ENCODE measurements around the gene GPR39. TPM values are rescaled to one million over a fixed set of nuclear protein-coding genes. Genes with fewer than 3 reads are reported as not detected.
"Not testable (repeated sequence)": the region's sequence is repeated elsewhere in the genome, so short reads cannot be mapped to it uniquely, and the experiment has no call there.

Gene GPR39
- total RNA-seq, result 2.9 TPM

DNA sequence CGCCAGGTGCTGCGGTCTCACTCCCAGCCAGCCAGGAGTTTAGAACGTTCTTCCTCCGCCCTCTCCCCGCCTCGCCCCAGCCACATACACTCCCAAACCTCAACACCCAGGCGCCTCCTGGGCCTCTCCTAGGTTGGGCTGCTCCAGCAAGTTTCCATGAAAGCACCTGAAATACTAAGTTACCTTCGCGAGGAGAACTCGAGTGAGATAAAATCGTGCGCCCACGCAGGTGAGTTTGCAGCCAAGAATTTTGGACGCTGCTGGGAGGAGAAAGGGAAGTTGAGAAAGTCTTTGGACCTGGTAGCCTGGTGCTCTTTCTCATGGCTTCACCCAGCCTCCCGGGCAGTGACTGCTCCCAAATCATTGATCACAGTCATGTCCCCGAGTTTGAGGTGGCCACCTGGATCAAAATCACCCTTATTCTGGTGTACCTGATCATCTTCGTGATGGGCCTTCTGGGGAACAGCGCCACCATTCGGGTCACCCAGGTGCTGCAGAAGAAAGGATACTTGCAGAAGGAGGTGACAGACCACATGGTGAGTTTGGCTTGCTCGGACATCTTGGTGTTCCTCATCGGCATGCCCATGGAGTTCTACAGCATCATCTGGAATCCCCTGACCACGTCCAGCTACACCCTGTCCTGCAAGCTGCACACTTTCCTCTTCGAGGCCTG, at the start of gene GPR39:
GPR39 (plus strand) TSS at position 83 of the 673 bp plus-strand sequence.
- no peak for DNase-seq (ENCODE audit: low spot score in 2 of 2)
- FAIRE-seq, result no peak

DNA sequence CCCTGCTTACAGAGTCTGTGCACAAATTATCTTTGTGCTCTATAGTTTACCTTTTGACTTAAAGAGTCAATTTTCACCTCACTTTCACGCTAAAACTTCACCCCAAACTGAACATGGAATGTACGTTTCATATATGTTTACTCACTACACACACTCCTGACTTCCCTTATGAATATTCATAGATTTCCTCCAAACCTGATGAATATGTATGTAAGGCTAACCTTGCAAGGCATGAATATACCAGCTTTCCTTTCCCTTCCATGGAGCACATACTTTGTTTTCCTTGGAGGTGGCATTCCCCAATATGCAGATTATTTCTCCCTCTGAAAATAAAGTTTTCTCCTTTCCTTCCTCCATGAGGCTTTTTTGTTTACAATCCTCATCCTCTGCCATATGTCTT, 48.4 kb upstream of the GPR39 start:
- DNase-seq (ENCODE audit: low spot score in 2 of 2) (no peak), FAIRE-seq (no peak)

DNA sequence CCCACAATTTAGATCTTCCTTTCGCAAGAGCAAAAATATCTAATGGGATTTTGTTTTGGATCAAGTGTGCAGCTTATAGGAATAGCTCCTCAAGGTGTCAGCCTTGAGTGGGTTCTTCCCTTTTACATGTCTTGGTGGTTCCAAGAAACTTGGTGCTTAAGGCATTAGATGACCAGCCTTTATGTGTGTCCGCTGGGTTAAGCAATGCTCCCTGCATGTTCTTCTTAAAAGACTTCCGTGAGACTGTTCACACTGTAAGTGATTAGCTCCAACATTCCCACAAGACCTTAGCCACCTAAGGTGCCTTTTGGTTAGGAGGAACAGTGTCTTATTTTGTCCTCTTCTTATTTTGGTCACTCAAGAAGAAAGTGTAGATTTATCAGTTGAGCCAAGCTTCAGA, 44.3 kb upstream of the GPR39 start:
- DNase-seq (ENCODE audit: low spot score in 2 of 2), result no peak
- FAIRE-seq, result no peak

DNA sequence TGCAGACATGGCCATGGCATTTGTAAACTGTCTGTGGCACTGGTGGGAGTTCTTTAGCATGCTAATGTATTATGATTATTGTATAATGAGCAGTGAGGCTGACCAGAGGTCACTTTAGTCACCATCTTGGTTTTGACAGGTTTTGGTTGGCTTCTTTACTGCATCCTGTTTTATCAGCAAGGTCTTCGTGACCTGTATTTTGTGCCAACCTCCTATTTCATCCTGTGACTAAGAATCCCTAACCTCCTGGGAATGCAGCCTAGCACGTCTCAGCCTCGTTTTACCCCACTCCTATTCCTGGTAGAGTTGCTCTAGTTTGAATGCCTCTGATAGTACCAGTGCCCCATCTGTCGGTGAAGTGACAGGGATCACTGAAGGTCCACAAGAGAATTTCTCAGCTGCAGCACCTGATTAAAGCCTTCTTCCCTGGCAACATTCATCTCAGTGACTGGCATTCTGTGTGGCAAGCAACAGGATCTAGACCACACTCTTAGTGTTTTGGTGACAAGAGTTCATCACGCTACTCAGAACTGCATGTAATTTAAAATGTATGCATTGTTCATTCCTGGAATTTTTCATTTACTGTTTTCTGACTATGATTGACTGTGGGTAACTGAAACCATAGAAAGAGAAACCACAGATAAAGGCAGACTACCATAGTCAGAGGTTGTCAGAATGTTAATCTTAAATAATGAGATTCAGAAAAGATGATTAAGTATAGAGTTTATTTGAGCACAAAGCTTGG, 43.0 kb upstream of the GPR39 start:
- FAIRE-seq (no peak), DNase-seq (ENCODE audit: low spot score in 2 of 2) (no peak)

DNA sequence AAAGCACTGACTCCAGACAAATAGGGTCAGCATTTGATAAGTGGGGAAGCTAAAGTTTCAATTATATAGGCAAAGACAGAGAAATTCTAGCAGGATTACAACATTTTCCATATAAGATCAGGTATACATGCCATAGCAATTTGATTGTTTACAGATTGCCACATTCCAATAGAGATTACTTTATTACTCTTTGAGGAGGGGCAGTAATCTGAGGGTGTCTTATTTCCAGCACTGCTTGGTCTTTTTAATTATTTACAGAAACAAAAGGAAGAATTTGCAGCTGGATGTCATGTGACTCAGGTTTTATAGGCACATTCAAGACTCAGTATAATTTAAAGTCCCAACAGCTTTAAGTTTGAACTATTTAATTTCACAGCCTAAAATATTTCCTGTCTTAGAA, 42.5 kb upstream of the GPR39 start:
- DNase-seq (ENCODE audit: low spot score in 2 of 2), result no peak
- FAIRE-seq, result no peak

DNA sequence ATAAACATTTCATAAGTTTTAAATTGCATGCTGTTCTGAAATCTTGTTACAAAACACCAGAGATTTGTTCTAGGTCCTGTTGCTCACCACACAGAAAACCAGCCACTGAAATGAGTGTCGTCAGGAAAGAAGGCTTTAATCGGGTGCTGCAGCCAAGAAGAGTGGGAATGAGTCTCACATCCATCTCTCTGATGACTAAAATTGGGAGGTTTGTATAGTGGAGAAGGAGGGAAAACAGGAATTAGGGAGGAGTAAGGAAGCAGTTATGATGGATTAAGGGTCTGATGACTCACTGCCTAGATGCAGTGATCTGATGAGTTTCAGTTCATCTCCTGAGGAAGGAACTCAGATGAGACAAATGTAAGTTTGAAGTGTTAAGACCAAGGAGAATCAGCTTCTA, 42.1 kb upstream of the GPR39 start:
- DNase-seq (ENCODE audit: low spot score in 2 of 2), result no peak
- no peak for FAIRE-seq

DNA sequence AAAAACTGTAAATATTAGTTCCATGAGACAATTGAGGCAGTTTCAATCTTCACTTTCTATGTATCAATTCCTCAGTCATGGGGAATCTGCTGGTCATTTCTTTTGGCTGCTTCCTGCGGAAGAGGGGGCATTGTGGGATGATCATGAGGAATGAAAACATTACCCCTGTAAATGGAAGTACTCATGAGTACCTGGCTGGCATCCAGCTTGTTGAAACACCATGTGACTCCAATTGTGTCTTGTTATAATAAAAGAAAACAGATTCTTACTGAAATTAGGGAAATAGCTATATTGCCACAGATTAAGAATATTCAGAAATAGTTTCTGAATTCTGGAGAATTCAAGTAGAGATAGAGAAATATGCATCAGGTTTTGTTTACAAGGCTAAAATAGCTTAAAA, 41.6 kb upstream of the GPR39 start:
- DNase-seq (ENCODE audit: low spot score in 2 of 2) (no peak), FAIRE-seq (no peak)

DNA sequence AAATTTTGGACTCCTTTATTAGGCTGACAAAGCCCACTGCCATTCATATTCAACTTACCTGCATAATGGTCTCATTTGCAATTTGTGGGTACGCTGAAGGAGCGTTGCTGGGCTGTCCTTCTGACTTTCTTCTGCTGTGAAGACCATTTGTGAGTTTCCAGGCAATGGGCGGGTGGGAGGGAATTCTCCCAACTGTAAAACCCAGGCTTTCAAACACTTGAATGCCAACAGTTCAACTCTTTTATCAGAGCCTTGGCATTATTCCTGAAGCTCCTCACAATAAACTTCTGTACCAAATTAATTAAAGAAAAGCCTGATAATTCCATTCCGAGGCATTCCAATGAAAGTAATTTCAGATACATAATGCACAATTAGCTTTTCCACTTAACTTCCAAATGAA, 35.2 kb upstream of the GPR39 start:
- DNase-seq (ENCODE audit: low spot score in 2 of 2) (no peak), FAIRE-seq (no peak)

DNA sequence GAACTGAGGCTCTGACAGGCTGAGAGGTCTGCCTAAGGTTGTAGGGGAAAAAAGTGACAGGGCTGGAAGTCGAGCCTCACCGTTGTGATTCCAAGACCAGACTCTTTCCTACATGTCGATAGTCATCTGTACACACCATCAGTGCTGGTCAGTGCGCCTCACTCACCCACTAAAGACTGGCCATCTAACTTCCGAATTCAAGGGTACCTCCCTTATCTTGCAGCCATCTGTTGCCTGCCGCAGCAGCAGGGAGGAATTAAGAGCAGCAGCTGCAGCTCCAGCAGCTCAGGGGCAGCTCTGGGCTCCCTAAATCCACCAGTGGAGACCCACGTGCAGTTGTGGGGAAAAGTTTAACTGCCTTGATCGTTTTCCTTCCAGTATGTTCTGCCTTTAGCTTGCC, 32.6 kb upstream of the GPR39 start:
- no peak for FAIRE-seq

DNA sequence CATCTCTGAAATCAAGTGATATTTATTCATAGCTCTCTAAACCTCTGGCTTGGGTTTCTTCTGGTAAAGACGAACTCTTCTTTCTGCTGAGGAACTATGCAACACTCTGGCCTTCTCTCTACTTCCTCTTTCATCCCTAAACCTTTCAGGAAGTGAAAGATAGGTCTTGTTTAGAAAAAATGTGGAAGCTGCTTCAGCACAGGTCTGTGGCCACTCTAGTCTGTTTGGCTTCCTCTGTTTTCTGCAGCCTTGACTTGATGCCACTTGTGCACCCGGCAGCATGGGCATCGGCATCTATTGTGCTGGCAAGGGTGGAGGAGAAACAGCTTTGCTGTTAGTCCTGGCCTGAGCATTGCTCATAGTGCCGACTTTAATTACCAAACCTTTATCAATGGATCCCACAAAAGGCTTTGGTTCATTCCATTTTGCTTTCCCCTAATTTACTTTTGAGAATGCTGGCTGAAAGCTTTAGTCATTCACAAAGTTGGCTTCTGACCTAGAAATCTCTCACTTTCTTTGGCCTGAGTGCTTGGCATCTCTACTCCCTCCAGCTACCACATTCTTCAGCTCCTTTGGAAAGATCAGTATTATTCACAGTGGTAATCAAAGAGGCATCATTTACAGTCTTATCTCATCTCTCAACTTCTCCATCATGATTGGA, 32.0 kb upstream of the GPR39 start:
- DNase-seq (ENCODE audit: low spot score in 2 of 2) (no peak), FAIRE-seq (no peak)

More for the DNA sequence above, 32.6 kb upstream of the GPR39 start:
- DNase-seq (ENCODE audit: low spot score in 2 of 2), result no peak

DNA sequence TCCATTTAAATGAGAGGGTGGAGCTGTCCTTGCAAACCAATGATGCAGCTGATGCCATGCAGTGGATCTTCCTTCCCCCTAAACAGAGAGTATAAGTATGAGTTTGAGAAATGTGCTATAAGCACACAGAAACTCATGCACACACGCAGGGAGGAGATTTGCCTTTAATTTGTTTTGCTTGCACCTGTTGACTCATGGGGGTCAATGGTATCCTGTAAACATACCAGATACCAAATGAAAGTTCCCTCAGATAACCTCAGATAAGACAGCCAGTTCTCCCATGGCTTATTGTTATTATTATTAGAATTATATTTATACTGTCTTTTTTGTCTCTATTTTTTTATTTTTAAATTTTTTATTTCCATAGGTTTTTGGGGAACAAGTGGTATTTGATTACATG, 29.5 kb upstream of the GPR39 start:
- DNase-seq (ENCODE audit: low spot score in 2 of 2), result no peak
- FAIRE-seq, result no peak

DNA sequence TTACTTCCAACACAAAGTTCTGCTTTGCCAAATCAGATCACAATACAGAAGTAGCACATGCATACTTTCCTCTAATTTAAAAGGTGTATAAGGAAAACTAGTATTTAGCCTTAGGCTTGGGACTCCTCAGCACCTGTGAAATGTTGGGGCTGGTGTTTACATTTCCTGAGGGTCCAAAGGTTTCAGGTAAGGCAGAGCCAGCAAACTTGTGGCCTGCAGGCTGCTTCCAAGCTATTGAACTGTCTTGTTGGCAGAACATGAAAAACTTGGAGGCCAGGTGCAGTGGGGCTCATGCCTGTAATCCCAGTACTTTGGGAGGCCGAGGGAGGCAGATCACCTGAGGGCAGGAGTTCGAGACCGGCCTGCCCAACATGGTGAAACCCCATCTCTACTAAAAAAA, 26.5 kb upstream of the GPR39 start:
- FAIRE-seq, result no peak

DNA sequence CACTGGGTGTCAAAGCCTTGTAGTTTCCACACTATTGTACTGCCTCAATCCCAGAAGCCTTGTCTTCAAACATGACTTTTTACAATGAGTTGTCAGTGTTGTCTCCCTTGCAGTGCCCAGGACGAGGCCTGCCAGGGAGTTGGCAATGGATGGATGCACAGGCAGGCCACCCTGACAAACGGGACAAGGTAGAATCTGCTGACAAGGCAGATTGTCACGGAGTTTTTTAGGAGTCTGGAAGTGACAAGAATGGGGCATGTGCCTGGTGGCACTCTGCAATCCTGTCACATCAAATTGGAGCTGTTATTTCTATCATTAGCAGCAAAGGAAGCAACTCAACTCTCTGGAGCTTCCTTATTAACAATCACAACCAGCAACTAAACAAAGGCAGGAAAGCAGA, 25.2 kb upstream of the GPR39 start:
- FAIRE-seq, result no peak
- DNase-seq (ENCODE audit: low spot score in 2 of 2), result no peak

More for the DNA sequence above, 26.5 kb upstream of the GPR39 start:
- no peak for DNase-seq (ENCODE audit: low spot score in 2 of 2)

DNA sequence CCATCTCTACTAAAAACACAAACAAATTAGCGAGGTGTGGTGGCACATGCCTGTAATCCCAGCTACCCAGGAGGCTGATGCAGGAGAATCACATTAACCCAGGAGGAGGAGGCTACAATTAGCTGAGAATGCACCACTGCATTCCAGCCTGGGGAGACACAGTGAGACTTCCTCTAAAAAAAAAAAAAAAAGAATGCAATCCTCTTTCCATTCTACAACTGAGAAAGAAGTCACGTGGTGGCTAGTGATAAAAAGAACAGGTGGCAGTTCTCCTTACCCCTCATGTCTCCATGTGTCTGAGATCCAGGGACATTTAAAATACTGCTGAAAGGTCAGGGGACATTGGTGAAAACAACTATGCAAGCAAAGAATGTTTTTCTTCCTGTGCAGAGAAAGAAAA, 24.4 kb upstream of the GPR39 start:
- no peak for FAIRE-seq
- DNase-seq (ENCODE audit: low spot score in 2 of 2), result no peak

DNA sequence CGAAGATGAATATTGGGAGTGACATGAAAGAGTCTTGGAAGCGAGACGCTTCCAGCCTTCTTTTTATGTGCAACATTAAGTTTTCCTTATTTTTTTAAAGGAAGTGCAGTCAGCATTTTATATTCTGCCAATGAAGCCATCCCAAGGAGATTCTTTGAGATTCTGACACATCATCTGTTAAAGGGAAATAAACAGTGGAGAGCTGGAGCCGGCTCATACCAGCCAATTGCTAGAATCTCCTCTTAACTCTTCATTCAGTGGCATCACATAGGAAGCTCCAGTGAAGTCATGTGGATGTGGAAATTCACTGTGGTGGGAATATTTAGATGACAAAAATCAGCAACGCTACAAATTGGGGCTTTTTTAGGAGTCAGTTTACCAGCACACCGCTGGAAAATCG, 23.7 kb upstream of the GPR39 start:
- DNase-seq (ENCODE audit: low spot score in 2 of 2), result no peak
- FAIRE-seq, result no peak

DNA sequence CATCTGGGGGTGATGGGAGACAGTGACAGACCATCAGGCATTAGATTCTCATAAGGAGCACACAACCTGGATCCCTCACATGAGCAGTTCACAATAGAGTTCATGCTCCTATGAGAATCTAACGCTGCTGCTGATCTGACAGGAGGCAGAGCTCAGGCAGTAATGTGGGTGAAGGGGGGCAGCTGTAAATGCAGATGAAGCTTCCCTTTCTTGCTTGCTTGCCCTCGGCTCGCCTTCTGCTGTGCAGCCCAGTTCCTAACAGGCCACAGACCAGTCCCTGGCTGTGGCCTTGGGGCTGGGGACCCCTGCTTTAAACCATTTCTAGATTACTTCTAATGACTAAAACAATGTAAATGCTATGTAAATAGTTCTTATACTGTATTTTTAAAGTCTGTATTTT, 19.6 kb upstream of the GPR39 start:
- not testable (repeated sequence) for FAIRE-seq; DNase-seq (ENCODE audit: low spot score in 2 of 2)

DNA sequence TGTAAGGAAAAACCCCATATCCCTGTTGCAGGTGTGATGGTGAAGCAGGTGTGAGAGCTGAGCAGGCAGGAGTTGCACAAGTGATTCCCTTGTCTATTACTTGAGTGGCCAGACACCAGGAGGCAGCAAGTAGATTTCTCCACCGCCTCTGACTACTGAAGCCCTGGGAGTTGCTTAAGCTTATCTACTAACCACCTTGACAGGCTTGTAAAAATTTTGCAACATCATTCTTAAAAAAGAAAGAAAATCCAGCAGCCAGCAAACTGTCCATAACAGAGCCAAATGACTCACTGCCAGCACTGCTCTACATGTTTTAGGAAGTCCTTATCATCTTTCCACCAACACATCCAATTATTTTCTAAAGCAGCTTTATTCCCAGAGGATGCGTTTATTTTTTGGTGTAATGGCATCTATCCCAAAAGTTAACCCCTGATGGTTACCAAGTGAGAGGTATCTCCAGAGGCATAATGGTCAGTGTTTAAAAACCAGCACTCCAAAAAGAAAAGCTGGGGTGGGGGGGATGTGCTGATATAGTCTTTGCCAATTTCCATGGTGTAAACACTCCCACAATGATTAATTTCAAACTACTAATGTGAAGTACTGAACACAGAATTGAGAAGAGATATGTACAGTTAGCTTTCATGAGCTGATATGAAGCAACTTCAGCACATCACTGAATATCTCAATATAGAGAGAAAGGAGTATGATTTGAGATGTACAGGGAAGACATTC, 16.3 kb upstream of the GPR39 start:
- no peak for FAIRE-seq
- no peak for DNase-seq (ENCODE audit: low spot score in 2 of 2)

DNA sequence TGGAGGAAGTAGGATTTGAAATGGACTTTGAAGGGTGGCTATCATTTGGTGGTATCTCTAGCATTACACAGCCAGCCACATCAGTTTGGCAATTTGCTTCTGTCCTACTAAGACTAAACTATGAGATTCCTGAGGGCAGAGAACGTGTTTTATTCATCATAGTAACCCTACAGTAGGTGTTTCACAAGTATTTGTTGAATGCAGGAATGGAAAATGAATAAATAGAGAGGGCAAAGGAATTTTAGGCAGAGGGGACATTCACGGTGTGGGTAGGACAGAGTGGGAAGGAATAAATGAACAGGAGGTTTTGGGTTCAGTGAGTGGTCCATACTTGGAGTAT, 15.7 kb upstream of the GPR39 start:
- no peak for FAIRE-seq
- no peak for DNase-seq (ENCODE audit: low spot score in 2 of 2)

DNA sequence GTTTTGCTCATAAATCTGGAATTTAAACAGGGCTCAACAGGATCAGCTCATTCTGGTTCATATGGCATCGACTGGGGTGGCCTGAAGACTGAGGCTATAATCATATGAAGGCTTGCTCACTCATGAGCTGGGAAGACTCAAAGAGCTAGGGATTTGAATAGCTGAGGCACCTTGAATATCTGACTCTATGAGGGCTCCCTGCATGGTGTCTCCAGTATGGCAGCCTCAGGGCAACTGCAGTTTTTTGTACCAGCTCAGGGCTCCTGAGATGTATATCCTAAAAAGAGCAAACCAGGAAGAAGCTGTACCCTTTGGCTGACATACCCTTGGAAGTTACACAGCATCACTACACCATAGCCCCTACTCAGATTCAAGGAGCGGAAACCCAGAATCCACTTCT, 15.3 kb upstream of the GPR39 start:
- DNase-seq (ENCODE audit: low spot score in 2 of 2) (no peak), FAIRE-seq (no peak)

DNA sequence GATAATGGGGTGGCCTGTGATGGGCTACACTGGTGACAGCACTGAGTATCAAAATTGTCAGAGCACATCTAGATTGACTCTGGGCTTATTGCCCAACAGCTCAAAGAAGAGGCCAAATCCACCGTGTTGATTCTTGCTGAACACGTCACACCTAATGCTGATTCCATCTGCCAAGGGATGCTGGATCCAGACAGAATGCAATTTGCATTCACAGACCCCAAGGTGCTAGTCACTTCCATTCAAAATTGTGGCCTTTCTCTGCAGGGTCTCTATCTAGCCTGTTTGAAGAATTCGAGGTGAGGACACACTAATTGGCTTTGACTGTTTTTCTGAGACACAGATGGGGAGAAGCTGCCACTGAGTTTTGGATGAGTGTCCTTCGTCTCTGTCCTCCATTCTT, 13.5 kb upstream of the GPR39 start:
- DNase-seq (ENCODE audit: low spot score in 2 of 2) (no peak), FAIRE-seq (no peak)

DNA sequence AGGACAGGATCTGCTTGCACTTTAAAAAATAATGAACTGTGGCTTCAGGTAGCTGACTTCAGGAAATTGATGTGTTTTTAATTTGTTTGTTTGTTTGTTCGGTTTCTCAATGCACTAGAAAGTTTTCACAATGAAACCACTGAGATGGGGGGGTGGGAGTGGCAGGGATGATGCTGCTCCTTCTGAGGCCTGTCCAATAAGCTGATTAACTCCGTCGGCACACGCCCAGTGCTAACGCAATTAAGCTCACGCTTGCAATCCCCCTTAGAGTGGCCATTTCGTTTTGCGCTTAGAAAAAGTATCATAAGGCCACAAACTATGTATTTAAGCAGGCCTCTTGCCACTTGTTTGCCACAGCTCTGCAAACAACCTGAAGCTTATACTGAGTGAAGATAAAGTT, 12.5 kb upstream of the GPR39 start:
- no peak for FAIRE-seq
- no peak for DNase-seq (ENCODE audit: low spot score in 2 of 2)

Data from frontal cortex (tissue), 4 donors.